ENCODE measurements around the gene JUN. TPM values are rescaled to one million over a fixed set of nuclear protein-coding genes. Genes with fewer than 3 reads are reported as not detected.

The JUN gene
- total RNA-seq, 1 experiment from 2014 or later, result 74.7 TPM

DNA sequence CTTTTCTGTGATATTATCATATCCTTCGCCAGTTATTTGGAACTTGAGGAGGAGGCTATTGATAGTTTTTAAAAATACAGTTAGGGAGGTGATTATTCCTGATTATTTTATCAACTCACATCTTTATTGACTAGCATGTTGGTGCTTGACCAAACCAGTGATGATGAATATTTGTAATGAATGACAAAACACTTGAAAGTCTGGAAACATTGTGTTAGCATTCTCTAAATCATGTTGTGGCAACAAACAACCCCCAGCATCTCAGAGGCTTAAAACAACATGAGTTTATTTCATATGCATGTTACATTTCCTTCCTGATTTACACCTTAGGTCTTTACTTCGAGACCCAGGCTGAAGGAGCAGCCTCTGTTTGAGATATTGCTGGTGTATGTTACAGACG lies 10.7 kb upstream of the JUN start:
- Histone ChIP-seq H3K9me2 (ENCODE audit: insufficient read depth) (peaks cover 6% of the 10 kb centered on the region; the same call in 1 of the 2 replicates), H3K27me3 (ENCODE audit: insufficient read depth, low read depth) (no peaks in the 10 kb centered on the region), H3K27ac (no peak overlapping the region), H3K36me3 (ENCODE audit: low read depth) (no peaks in the 10 kb centered on the region), H2AFZ (no peak overlapping the region), H3K9me3 (ENCODE audit: insufficient read depth, low read depth) (0 out of 2 replicates have a peak, but pooled peaks cover 6% of the 10 kb centered on the region), H3K4me2 (no peak overlapping the region), H3F3A (ENCODE audit: insufficient read depth, low read depth) (no peaks in the 10 kb centered on the region), H3K79me2 (ENCODE audit: low read depth) (no peaks in the 10 kb centered on the region), H3K4me1 (replicated peaks; ENCODE audit: insufficient read depth) (peaks cover 10% of the 10 kb centered on the region; the same call in 1 of the 2 replicates), H4K20me1 (ENCODE audit: insufficient read depth) (no peaks in the 10 kb centered on the region), H3K4me3 (no peak overlapping the region)
- ChIA-PET POLR2A (ENCODE audit: unreplicated experiment) (no interaction called here), CTCF (no interaction called here)
- no TSS peak for BruUV-seq (replicated peaks)
- intact Hi-C loops (cut with micrococcal nuclease; ENCODE audit: unreplicated experiment), result no loop called here
- no peak for DNase-seq
- TF ChIP-seq EZH2 (IDR thresholded peaks at IDR 0.05; ENCODE audit: low read depth), result no peak
- TF ChIP-seq, protein P1, sequence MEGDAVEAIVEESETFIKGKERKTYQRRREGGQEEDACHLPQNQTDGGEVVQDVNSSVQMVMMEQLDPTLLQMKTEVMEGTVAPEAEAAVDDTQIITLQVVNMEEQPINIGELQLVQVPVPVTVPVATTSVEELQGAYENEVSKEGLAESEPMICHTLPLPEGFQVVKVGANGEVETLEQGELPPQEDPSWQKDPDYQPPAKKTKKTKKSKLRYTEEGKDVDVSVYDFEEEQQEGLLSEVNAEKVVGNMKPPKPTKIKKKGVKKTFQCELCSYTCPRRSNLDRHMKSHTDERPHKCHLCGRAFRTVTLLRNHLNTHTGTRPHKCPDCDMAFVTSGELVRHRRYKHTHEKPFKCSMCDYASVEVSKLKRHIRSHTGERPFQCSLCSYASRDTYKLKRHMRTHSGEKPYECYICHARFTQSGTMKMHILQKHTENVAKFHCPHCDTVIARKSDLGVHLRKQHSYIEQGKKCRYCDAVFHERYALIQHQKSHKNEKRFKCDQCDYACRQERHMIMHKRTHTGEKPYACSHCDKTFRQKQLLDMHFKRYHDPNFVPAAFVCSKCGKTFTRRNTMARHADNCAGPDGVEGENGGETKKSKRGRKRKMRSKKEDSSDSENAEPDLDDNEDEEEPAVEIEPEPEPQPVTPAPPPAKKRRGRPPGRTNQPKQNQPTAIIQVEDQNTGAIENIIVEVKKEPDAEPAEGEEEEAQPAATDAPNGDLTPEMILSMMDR (conservative IDR thresholded peaks at IDR 0.05), result no peak

DNA sequence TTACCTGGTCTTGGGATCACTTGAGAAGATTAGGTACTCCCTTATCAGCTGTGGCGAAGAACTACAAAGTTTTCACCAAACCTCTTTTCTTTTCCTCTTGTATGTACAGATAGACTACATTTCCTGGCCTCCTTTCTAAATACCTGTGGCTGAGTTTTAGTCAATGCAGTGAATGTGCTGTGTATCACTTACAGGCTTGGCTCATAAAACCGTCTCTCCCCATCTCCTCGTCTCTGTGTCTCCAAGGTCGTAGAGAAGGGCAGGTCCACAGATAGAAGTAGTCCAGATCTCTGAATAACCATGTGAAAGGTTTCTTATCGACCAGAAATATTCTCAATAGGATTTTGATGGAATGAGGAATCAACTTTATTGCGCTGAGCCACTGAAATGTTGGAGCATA lies 9.0 kb upstream of the JUN start:
- Histone ChIP-seq H3K27ac (no peak overlapping the region), H3F3A (ENCODE audit: insufficient read depth, low read depth) (no peaks in the 10 kb centered on the region), H2AFZ (no peak overlapping the region), H3K4me3 (no peak overlapping the region), H3K9me3 (ENCODE audit: insufficient read depth, low read depth) (peaks cover 13% of the 10 kb centered on the region; the same call in 1 of the 2 replicates), H3K4me1 (replicated peaks; ENCODE audit: insufficient read depth) (peaks cover 10% of the 10 kb centered on the region; the same call in 1 of the 2 replicates), H3K27me3 (ENCODE audit: insufficient read depth, low read depth) (no peaks in the 10 kb centered on the region), H3K9me2 (ENCODE audit: insufficient read depth) (peaks cover 5% of the 10 kb centered on the region; the same call in 1 of the 2 replicates), H3K4me2 (no peak overlapping the region), H3K36me3 (ENCODE audit: low read depth) (no peaks in the 10 kb centered on the region), H3K79me2 (ENCODE audit: low read depth) (no peaks in the 10 kb centered on the region), H4K20me1 (ENCODE audit: insufficient read depth) (no peaks in the 10 kb centered on the region)
- POLR2A ChIA-PET (ENCODE audit: unreplicated experiment), result no interaction called here
- TF ChIP-seq EZH2 (IDR thresholded peaks at IDR 0.05; ENCODE audit: low read depth), result no peak
- CTCF ChIA-PET, result no interaction called here
- intact Hi-C loops (cut with micrococcal nuclease; ENCODE audit: unreplicated experiment), result no loop called here
- no peak for DNase-seq
- no TSS peak for BruUV-seq (replicated peaks)

DNA sequence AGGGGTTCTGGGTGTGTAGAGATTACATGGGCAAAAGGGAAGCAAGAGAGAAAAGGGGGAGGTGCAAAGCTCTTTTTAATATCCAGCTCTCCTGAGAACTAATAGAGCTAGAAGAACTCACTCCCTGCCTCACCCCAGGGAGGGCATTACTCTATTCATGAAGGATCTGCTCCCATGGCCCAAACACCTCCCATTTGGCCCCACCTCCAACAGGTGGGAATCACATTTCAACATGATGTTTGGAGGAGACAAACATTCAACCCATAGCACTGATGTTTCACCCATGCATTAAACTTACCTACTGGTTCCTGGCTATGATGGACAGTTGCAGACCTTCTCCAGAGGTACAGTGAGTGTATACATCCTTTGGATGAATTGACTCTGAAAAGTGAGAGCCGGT lies 7.3 kb upstream of the JUN start:
- Histone ChIP-seq H3K9me2 (ENCODE audit: insufficient read depth) (no peaks in the 10 kb centered on the region), H3K36me3 (ENCODE audit: low read depth) (no peaks in the 10 kb centered on the region), H3K9me3 (ENCODE audit: insufficient read depth, low read depth) (peaks cover 7% of the 10 kb centered on the region; the same call in 1 of the 2 replicates), H3K4me2 (no peak overlapping the region), H2AFZ (no peak overlapping the region), H3F3A (ENCODE audit: insufficient read depth, low read depth) (peaks cover 6% of the 10 kb centered on the region; the same call in 1 of the 2 replicates), H3K27me3 (ENCODE audit: insufficient read depth, low read depth) (no peaks in the 10 kb centered on the region), H3K4me3 (no peak overlapping the region), H3K4me1 (replicated peaks; ENCODE audit: insufficient read depth) (peaks cover 24% of the 10 kb centered on the region), H4K20me1 (ENCODE audit: insufficient read depth) (no peaks in the 10 kb centered on the region), H3K27ac (no peak overlapping the region), H3K79me2 (ENCODE audit: low read depth) (no peaks in the 10 kb centered on the region; the same call in 1 of the 2 replicates)
- ChIA-PET POLR2A (ENCODE audit: unreplicated experiment) (interaction anchor here (0.8 kb wide), 1 partner anchor 112 kb away, joined by 8 read pairs; no protein-coding TSS in a partner anchor), CTCF (no interaction called here)
- TF ChIP-seq, protein P1 (conservative IDR thresholded peaks at IDR 0.05), result no peak
- TF ChIP-seq EZH2 (IDR thresholded peaks at IDR 0.05; ENCODE audit: low read depth), result no peak
- no TSS peak for BruUV-seq (replicated peaks)
- intact Hi-C loops (cut with micrococcal nuclease; ENCODE audit: unreplicated experiment), result no loop called here
- no peak for DNase-seq

Data from PC-9 (cell line).